K562 (cell line): ENCODE data around the gene ZNF625. TPM values are rescaled to one million over a fixed set of nuclear protein-coding genes. Genes with fewer than 3 reads are reported as not detected.

ENCODE experiments used
- ATAC-seq: fragments of 200-7000 bp; cut with Tn5 transposase; 3 replicates; pipeline ENCODE4 v1.9.1; 2020; ENCODE audit warnings: moderate library complexity
- BruUV-seq: library from RNA; stranded (reverse); fragments of 400-500 nt; replicated peaks from 2 replicates; lab custom pipeline; 2021; lab: Mats Ljungman, UMichigan
- CTCF ChIA-PET: fragments of 300-600 bp; formaldehyde crosslinking; extraction: SDS; loops from one replicate; lab custom pipeline; 2021; ENCODE audit warnings: low intra/inter-chr PET ratio; lab: Yijun Ruan, JAX
- POLR2A ChIA-PET: fragments of 300-600, 350-650 bp; sonication (Branson Sonifier 250); formaldehyde crosslinking; extraction: SDS; loops from one replicate; lab custom pipeline; 2021; ENCODE audit warnings: antibody characterized with exemption, inconsistent platforms; lab: Yijun Ruan, JAX
- DNase-seq, 4 experiments: peaks; one replicate each; pipeline versions ENCODE4 v3.0.0 to v3.0.0-alpha.2; 2011 to 2018; ENCODE audit warnings: low spot score in 3 of 4, mixed read lengths in 3 of 4; ENCODE audit errors: extremely low read depth in 1 of 4
- FAIRE-seq: peaks from 2 replicates; lab custom pipeline; 2011; peaks lifted over from hg19 to GRCh38; lab: Jason Lieb, UNC
- H2AFZ ChIP-seq: 2 replicates; pipeline ENCODE4 v1.6.0; 2011; ENCODE audit warnings: low read depth, low read length, control low read depth, inconsistent platforms
- H3K27ac ChIP-seq: fragments of 200-600 bp; 3 replicates; pipeline ENCODE4 v1.8.0; 2011; ENCODE audit warnings: low read depth, mild to moderate bottlenecking, control low read depth, inconsistent platforms, low read length, moderate library complexity, mixed read lengths; ENCODE audit errors: extremely low read depth
- H3K27me3 ChIP-seq, 2 experiments: fragments of 300-600 bp in 1 of 2; 2 replicates in 1 of 2; 3 replicates in 1 of 2; pipeline versions ENCODE4 v1.6.0 to v1.8.0; 2011; ENCODE audit warnings: inconsistent platforms in 2 of 2, low read length in 2 of 2, mild to moderate bottlenecking in 1 of 2, mixed read lengths in 1 of 2, moderate library complexity in 1 of 2; ENCODE audit not compliant: control insufficient read depth in 2 of 2, insufficient read depth in 2 of 2
- H3K36me3 ChIP-seq: fragments of 300-600 bp; 3 replicates; pipeline ENCODE4 v1.8.0; 2011; ENCODE audit warnings: mild to moderate bottlenecking, low read length, inconsistent platforms; ENCODE audit not compliant: control insufficient read depth, insufficient read depth
- H3K4me1 ChIP-seq, 2 experiments: fragments of 200-600 bp in 1 of 2; replicated peaks in 1 of 2; 2 replicates in 1 of 2; 3 replicates in 1 of 2; pipeline versions ENCODE4 v1.5.1 to v1.8.0; 2011; ENCODE audit warnings: inconsistent platforms in 2 of 2, low read length in 2 of 2, mild to moderate bottlenecking in 1 of 2, mixed read lengths in 1 of 2, moderate library complexity in 1 of 2; ENCODE audit not compliant: control insufficient read depth in 2 of 2, insufficient read depth in 2 of 2
- H3K4me2 ChIP-seq: 2 replicates; pipeline ENCODE4 v1.6.1; 2011; ENCODE audit warnings: low read length, control low read depth, inconsistent platforms, mixed read lengths; ENCODE audit not compliant: insufficient read depth
- H3K4me3 ChIP-seq: fragments of 200-600 bp; sonication (generic), shearing (Covaris generic); 2 replicates; pipeline ENCODE4 v1.5.1; 2016; ENCODE audit warnings: control low read depth, inconsistent platforms
- H3K79me2 ChIP-seq: fragments of 200-600 bp; 3 replicates; pipeline ENCODE4 v1.8.0; 2011; ENCODE audit warnings: low read length, inconsistent platforms; ENCODE audit not compliant: control insufficient read depth, insufficient read depth
- H3K9ac ChIP-seq, 2 experiments: 2 replicates each; pipeline versions ENCODE4 v1.6.0 to v1.6.1; 2011; ENCODE audit warnings: low read depth in 2 of 2, low read length in 2 of 2, control low read depth in 1 of 2, inconsistent platforms in 1 of 2, mild to moderate bottlenecking in 1 of 2, mixed read lengths in 1 of 2; ENCODE audit not compliant: insufficient read depth in 1 of 2
- H3K9me1 ChIP-seq: one replicate; pipeline ENCODE4 v1.6.0; 2011; ENCODE audit warnings: inconsistent platforms, mild to moderate bottlenecking, low read length, moderate library complexity; ENCODE audit not compliant: control insufficient read depth, insufficient read depth
- H3K9me3 ChIP-seq: replicated peaks from 2 replicates; pipeline ENCODE4 v1.5.1; 2011; ENCODE audit warnings: low read depth, low read length, inconsistent platforms; ENCODE audit not compliant: control insufficient read depth, insufficient read depth
- H4K20me1 ChIP-seq: replicated peaks from 2 replicates; pipeline ENCODE4 v1.6.1; 2011; ENCODE audit warnings: low read length, inconsistent platforms, mixed read lengths; ENCODE audit not compliant: control insufficient read depth, insufficient read depth
- CHD4 ChIP-seq: fragments of 200-600 bp; sonication (generic); IDR thresholded peaks from 3 replicates; pipeline ENCODE4 v1.6.1; 2012; ENCODE audit warnings: low read depth, mild to moderate bottlenecking, mixed read lengths, low read length, inconsistent platforms; ENCODE audit not compliant: insufficient read depth, insufficient replicate concordance, poor library complexity, severe bottlenecking
- FOXJ3 ChIP-seq: sonication (generic); formaldehyde crosslinking; IDR thresholded peaks from 2 replicates; pipeline ENCODE4 v1.4.0; 2020; ENCODE audit warnings: mild to moderate bottlenecking, missing genetic modification reagents
- HOXB6 ChIP-seq: fragments of 250-450 bp; sonication (Bioruptor Pico); IDR thresholded peaks from 2 replicates; pipeline ENCODE4 v1.5.1; 2022; ENCODE audit warnings: mild to moderate bottlenecking, borderline replicate concordance
- MEF2A ChIP-seq: IDR thresholded peaks from 2 replicates; pipeline ENCODE4 v1.6.1; 2011; ENCODE audit warnings: low read depth, mild to moderate bottlenecking, low read length, moderate library complexity; ENCODE audit not compliant: control insufficient read depth
- MEIS2 ChIP-seq: fragments of 450-650 bp; IDR thresholded peaks from 2 replicates; pipeline ENCODE4 v1.6.1; 2014; ENCODE audit warnings: mild to moderate bottlenecking; ENCODE audit not compliant: partially characterized antibody
- NCOA2 ChIP-seq, 2 experiments: fragments of 450-650 bp; IDR thresholded peaks; 2 replicates each; pipeline ENCODE4 v1.6.1; 2018; ENCODE audit warnings: mild to moderate bottlenecking in 2 of 2, moderate library complexity in 1 of 2; ENCODE audit not compliant: partially characterized antibody in 2 of 2
- NFIC ChIP-seq: fragments of 450-650 bp; IDR thresholded peaks from 2 replicates; pipeline ENCODE4 v1.6.1; 2017; ENCODE audit warnings: mild to moderate bottlenecking, inconsistent platforms
- PRMT5 ChIP-seq: sonication (generic); formaldehyde crosslinking; IDR thresholded peaks from 2 replicates; pipeline ENCODE4 v1.5.0; 2020; ENCODE audit warnings: missing genetic modification reagents
- TRIM28 ChIP-seq: fragments of 450-650 bp; IDR thresholded peaks from 2 replicates; pipeline ENCODE4 v1.6.1; 2017
- ZBTB7A ChIP-seq: IDR thresholded peaks from 2 replicates; pipeline ENCODE4 v1.6.1; 2011; ENCODE audit warnings: low read depth, mild to moderate bottlenecking, low read length, moderate library complexity, borderline replicate concordance; ENCODE audit not compliant: control insufficient read depth
- ZNF274 ChIP-seq: IDR thresholded peaks from 2 replicates; pipeline ENCODE4 v1.6.1; 2011; ENCODE audit warnings: low read depth, mild to moderate bottlenecking, low read length, moderate library complexity, borderline replicate concordance
- WGBS: fragments of 100-300 bp; shearing (Covaris generic); methylation state at CpG from one replicate; pipeline ENCODE4 v1.1.6; 2016; ENCODE audit warnings: low coverage, mixed read lengths; ENCODE audit not compliant: insufficient coverage; ENCODE audit errors: missing lambda C conversion rate; 5-methylcytosine and 5-hydroxymethylcytosine counted together
- in situ Hi-C: fragments of 300-500 bp; cut with MboI; formaldehyde crosslinking; loops from 4 replicates; pipeline ENCODE4 v1.15.0; 2018; ENCODE audit warnings: inconsistent platforms, mixed read lengths
- intact Hi-C: fragments of 100-400 bp; cut with micrococcal nuclease; formaldehyde crosslinking; loops from 2 replicates; pipeline ENCODE4 v1.14.2; 2022
- polyA plus RNA-seq, 8 experiments: library from polyadenylated mRNA; depleted of rRNA in 4 of 8; stranded (reverse) in 5 of 8; unstranded in 3 of 8; fragments of >200 nt; fragmentation: Nextera tagmentation in 2 of 8; fragmentation: Illumina TruSeq in 1 of 8; extraction: Ambion mirVana in 2 of 8; extraction: Trizol in 1 of 8; gene quantifications; 2 replicates each; pipeline versions ENCODE4 v1.2.1 to v1.2.3, GENCODE V29; 2011 to 2014; ENCODE audit warnings: inconsistent platforms in 1 of 8, missing spikeins in 1 of 8
- total RNA-seq, 7 experiments: library from RNA; depleted of rRNA in 6 of 7; stranded (reverse); fragments of >200 nt in 6 of 7; fragmentation: Illumina TruSeq in 2 of 7; extraction: Trizol in 2 of 7; gene quantifications; 2 replicates each; pipeline versions ENCODE4 v1.2.1 to v1.2.3, GENCODE V29; 2011 to 2021; ENCODE audit warnings: low replicate concordance in 1 of 7
- TF ChIP-seq, protein P1 (sequence below): fragments of 250-450 bp; sonication (Bioruptor Pico); IDR thresholded peaks from 2 replicates; pipeline ENCODE4 v1.4.0; 2020

The ZNF625 gene
- total and polyA plus RNA-seq, 9 of the 15 experiments (the other 6 are each of a cell fraction or from before 2014, with no cell fraction given): 0.07 to 0.09 TPM; not detected in 7

DNA sequence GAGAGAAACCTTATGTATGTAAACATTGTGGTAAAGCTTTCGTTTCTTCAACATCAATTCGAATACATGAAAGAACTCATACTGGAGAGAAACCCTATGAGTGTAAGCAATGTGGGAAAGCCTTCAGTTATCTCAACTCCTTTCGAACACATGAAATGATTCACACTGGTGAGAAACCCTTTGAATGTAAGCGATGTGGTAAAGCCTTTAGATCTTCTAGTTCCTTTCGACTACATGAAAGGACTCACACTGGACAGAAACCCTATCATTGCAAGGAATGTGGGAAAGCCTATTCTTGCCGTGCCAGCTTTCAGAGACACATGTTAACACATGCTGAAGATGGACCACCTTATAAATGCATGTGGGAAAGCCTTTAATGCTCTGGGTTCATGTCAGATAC is 31.1 kb upstream of the ZNF625 start (continued):
- TF ChIP-seq ZNF274: peak; percentile 94
- no peak for TF ChIP-seq ZBTB7A

DNA sequence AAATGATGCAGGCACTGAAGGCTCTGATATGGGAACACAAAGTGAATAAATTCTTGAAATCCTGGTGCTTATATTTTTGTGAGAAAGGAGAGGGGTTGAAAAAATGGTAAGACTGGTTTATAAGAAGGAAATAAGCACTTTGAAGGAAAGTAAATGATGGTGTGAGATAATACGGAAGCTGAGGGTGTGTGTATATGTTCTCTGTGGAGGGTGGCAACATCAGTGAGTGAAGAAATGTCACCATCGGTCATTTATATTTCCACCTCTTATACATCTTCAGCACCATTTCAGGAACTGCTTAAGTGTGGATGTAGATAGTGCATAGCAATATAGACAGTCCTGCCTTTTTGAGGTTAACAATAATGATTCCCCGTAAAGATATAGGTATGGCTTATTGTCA is 23.8 kb upstream of the ZNF625 start:
- H3K9me3 ChIP-seq: 0 out of 2 replicates have a peak, but pooled peaks cover 8% of the 10 kb centered on the region
- DNase-seq (no peak), FAIRE-seq (no peak), ATAC-seq (no peak)
- no peak overlapping the region for H3K4me3 ChIP-seq
- POLR2A ChIA-PET: no interaction called here
- H3K27me3 ChIP-seq: no peaks in the 10 kb centered on the region
- no peak overlapping the region for H3K27ac ChIP-seq
- intact Hi-C loops: no loop called here
- no peaks in the 10 kb centered on the region for H3K4me1 ChIP-seq
- no TSS peak for BruUV-seq
- no peak overlapping the region for H2AFZ ChIP-seq
- CTCF ChIA-PET: no interaction called here
- H3K9me1 ChIP-seq: no peaks in the 10 kb centered on the region
- no peak overlapping the region for H3K4me2 ChIP-seq
- H3K36me3 ChIP-seq: no peaks in the 10 kb centered on the region
- no peaks in the 10 kb centered on the region for H4K20me1 ChIP-seq
- WGBS: 28% methylated on average over 3 of the region's 3 CpGs
- H3K79me2 ChIP-seq: no peaks in the 10 kb centered on the region
- in situ Hi-C loops: no loop called here
- no peak overlapping the region for H3K9ac ChIP-seq
- no peak for TF ChIP-seq CHD4
- TF ChIP-seq, protein P1, sequence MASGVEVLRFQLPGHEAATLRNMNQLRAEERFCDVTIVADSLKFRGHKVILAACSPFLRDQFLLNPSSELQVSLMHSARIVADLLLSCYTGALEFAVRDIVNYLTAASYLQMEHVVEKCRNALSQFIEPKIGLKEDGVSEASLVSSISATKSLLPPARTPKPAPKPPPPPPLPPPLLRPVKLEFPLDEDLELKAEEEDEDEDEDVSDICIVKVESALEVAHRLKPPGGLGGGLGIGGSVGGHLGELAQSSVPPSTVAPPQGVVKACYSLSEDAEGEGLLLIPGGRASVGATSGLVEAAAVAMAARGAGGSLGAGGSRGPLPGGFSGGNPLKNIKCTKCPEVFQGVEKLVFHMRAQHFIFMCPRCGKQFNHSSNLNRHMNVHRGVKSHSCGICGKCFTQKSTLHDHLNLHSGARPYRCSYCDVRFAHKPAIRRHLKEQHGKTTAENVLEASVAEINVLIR: no peak
- TF ChIP-seq MEF2A: no peak
- TF ChIP-seq NFIC: no peak
- TF ChIP-seq TRIM28: no peak
- no peak for TF ChIP-seq NCOA2 (IDR thresholded peaks at IDR 0.05; ENCODE audit: partially characterized antibody in 2 of 2)
- TF ChIP-seq MEIS2: no peak
- TF ChIP-seq FOXJ3 (CRISPR knock-in tag): no peak
- TF ChIP-seq PRMT5 (CRISPR knock-in tag): no peak
- no peak for TF ChIP-seq HOXB6 (CRISPR knock-in tag)
